BJ (cell line): ENCODE measurements around the gene BTBD16. TPM values are rescaled to one million over a fixed set of nuclear protein-coding genes. Genes with fewer than 3 reads are reported as not detected.

Experiments
- CTCF ChIA-PET: fragments of 350-600 bp; formaldehyde crosslinking; extraction: SDS; loops from one replicate; lab custom pipeline; 2021; ENCODE audit warnings: antibody characterized with exemption, inconsistent platforms; lab: Yijun Ruan, JAX
- POLR2A ChIA-PET: fragments of 300-600 bp; sonication (Branson Sonifier 250); formaldehyde crosslinking; extraction: SDS; loops from one replicate; lab custom pipeline; 2021; ENCODE audit warnings: antibody characterized with exemption; lab: Charles Lee
- DNase-seq: peaks from one replicate; pipeline ENCODE4 v3.0.0-alpha.2; 2011; ENCODE audit warnings: low read depth
- H3K27me3 ChIP-seq: 2 replicates; pipeline ENCODE4 v1.6.0; 2011; ENCODE audit warnings: low read length; ENCODE audit not compliant: control insufficient read depth, insufficient read depth
- H3K36me3 ChIP-seq: 2 replicates; pipeline ENCODE4 v1.5.1; 2011; ENCODE audit warnings: low read length; ENCODE audit not compliant: control insufficient read depth, insufficient read depth
- H3K4me3 ChIP-seq: 2 replicates; pipeline ENCODE4 v1.5.1; 2011; ENCODE audit warnings: low read depth, mild to moderate bottlenecking, control low read depth, low read length
- CTCF ChIP-seq: IDR thresholded peaks from 2 replicates; pipeline ENCODE4 v1.5.1; 2011; ENCODE audit warnings: low read depth, mild to moderate bottlenecking, control low read depth, inconsistent platforms, low read length, moderate library complexity; ENCODE audit not compliant: insufficient read depth
- polyA plus RNA-seq: library from polyadenylated mRNA; depleted of rRNA; stranded (reverse); fragments of >200 nt; gene quantifications from 2 replicates; pipeline ENCODE4 v1.2.3, GENCODE V29; 2011

BTBD16 gene
- polyA plus RNA-seq, 1 experiment = not detected

DNA sequence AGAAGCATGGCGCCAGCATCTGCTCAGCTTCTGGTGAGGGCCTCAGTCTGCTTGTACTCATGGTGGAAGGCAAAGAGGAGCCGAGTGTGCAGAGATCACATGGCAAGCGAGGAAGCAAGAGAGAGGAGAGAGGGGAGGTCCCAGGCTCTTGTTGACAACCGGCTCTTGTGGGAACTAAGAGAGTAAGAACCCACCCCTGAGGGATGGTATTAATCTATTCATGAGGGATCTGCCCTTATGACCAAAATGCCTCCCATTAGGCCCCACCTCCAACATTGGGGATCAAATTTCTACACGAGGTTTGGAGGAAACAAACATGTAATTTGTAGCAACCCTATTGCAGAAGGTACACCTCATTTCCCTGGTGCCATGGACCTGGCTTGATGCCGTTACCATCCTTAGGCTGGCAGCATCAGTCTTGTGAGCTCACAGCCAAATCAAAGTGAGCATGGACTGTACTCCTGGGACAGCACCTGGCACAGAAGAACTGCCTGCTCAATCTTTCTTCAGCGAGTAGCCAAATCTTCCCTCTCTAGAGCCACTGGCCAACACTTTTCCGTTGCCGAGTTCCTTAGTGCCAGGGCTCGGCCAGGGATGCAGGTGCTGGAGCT is 6.5 kb downstream of the BTBD16 start:
- no peaks in the 10 kb centered on the region for H3K27me3 ChIP-seq
- no peaks in the 10 kb centered on the region for H3K36me3 ChIP-seq
- CTCF ChIA-PET = interaction anchor here (0.9 to 5.3 kb wide), 6 partner anchors 9 to 288 kb away, joined by 3 to 67 read pairs (median 4); no protein-coding TSS in a partner anchor
- TF ChIP-seq CTCF = no peak
- H3K4me3 ChIP-seq = no peak overlapping the region
- no peak for DNase-seq
- POLR2A ChIA-PET = no interaction called here

GRCh38 chr10:122279725-122280141 is 8.6 kb downstream of the BTBD16 start:
- ChIA-PET CTCF (interaction anchor here (0.6 to 5.3 kb wide), 12 partner anchors 8 to 424 kb away, joined by 3 to 67 read pairs (median 5); partner anchors contain the start of gene BTBD16), POLR2A (no interaction called here)
- no peaks in the 10 kb centered on the region for H3K36me3 ChIP-seq
- no peaks in the 10 kb centered on the region for H3K27me3 ChIP-seq
- no peak for DNase-seq
- H3K4me3 ChIP-seq = no peak overlapping the region
- peak; percentile 56 for TF ChIP-seq CTCF

DNA sequence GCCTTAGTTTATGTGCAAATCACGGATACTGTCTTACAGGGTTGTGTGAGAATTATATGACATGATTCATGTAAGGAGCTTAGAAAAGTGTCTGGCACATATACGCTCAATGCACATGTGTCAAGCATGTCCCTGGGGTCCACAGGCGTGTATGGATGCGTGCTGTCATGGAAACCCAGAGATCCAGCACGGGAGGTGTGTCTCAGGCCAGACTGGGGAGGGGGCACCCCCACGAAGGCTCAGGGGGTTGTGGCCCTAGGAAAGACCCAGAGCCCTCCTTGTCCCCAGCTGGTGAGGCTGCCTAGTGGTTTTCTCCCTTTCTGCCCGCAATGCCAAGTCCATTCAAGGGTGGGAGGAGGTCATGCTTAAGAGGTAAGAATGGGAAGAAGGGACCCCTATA is 9.1 kb downstream of the BTBD16 start:
- Histone ChIP-seq H3K27me3 (no peaks in the 10 kb centered on the region), H3K4me3 (no peak overlapping the region), H3K36me3 (no peaks in the 10 kb centered on the region)
- no peak for TF ChIP-seq CTCF
- DNase-seq = no peak
- POLR2A ChIA-PET = no interaction called here
- CTCF ChIA-PET = interaction anchor here (0.6 to 5.3 kb wide), 11 partner anchors 9 to 424 kb away, joined by 3 to 67 read pairs (median 5); partner anchors contain the start of gene BTBD16

DNA sequence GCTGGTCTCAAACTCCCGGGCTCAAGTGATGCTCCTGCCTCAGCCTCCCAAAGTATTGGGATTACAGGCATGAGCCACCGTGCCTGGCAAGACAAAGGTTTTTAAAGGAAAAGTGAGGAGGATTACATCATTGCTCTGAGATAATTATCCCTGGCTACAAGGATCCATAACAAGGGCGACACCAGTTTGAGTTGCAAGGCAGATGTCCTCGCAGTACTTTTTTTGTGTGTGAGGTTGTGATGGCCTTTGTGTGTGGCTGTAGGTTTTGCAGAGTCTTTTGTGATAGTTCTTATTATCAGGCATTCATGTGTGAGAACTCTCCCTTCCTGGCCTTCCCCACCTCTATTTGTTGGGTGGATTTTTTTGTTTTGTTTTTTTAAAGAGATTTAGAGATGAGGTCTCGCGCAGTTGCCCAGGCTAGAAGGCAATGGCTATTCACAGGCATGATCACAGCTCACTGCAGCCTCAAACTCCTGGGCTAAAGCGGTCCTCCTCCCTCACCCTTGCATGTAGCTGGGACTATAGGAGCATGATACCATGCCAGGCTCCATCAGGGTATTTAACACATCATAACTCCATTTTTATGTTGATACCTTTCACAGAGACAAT is 10.0 kb downstream of the BTBD16 start:
- no peak overlapping the region for H3K4me3 ChIP-seq
- ChIA-PET CTCF (interaction anchor here (0.7 to 5.3 kb wide), 3 partner anchors 10 to 116 kb away, joined by 3 to 67 read pairs (median 5); partner anchors contain the start of gene BTBD16), POLR2A (no interaction called here)
- no peak for DNase-seq
- no peaks in the 10 kb centered on the region for H3K36me3 ChIP-seq
- no peak for TF ChIP-seq CTCF
- no peaks in the 10 kb centered on the region for H3K27me3 ChIP-seq

DNA sequence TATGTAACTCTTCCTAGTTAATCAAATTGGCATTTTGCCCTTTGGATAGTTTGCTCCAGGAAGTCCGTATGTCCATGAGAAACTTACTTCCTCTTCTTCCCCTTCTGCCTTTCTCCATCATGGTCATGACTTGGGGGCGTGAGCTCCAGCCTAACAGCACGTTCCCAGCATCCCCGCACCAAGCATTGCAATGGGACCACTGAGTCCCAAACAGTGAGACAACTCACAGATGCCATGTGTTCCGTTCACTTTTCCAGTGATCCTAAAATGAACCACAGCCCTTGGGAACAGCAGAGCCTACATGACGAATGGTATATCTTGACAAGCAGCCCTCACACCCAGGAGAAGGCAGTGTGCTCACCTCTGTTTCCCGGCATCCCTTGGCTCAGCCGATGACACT is 10.7 kb downstream of the BTBD16 start:
- H3K36me3 ChIP-seq = no peaks in the 10 kb centered on the region
- CTCF ChIA-PET = interaction anchor here (1.8 kb wide), 1 partner anchor 13 kb away, joined by 10 read pairs; no protein-coding TSS in a partner anchor
- TF ChIP-seq CTCF = no peak
- POLR2A ChIA-PET = no interaction called here
- no peak for DNase-seq
- H3K27me3 ChIP-seq = no peaks in the 10 kb centered on the region
- H3K4me3 ChIP-seq = no peak overlapping the region
